HG03442 (cell line): Measurements from ENCODE around the gene LACC1.

Source experiments
- ATAC-seq: cut with Tn5 transposase; IDR thresholded peaks from one replicate; pipeline ENCODE4 v1.9.1; 2021; ENCODE audit warnings: mild to moderate bottlenecking, moderate library complexity; ENCODE audit not compliant: unreplicated experiment

Gene LACC1

GRCh38 chr13:43939086-43939485, 59.4 kb downstream of the LACC1 start:
- ATAC-seq, result no peak

- no peak for ATAC-seq
Measured at GRCh38 chr13:43942286-43942685, 62.6 kb downstream of the LACC1 start.
